GM12874 (cell line): Measurements from ENCODE around the gene CCNB2.

ENCODE experiments used
- TF ChIP-seq, protein P1 (sequence below): IDR thresholded peaks from 2 replicates; pipeline ENCODE4 v1.5.1; 2011; ENCODE audit warnings: low read depth, mild to moderate bottlenecking, control low read depth, low read length, moderate library complexity; ENCODE audit not compliant: insufficient read depth

The CCNB2 gene

DNA sequence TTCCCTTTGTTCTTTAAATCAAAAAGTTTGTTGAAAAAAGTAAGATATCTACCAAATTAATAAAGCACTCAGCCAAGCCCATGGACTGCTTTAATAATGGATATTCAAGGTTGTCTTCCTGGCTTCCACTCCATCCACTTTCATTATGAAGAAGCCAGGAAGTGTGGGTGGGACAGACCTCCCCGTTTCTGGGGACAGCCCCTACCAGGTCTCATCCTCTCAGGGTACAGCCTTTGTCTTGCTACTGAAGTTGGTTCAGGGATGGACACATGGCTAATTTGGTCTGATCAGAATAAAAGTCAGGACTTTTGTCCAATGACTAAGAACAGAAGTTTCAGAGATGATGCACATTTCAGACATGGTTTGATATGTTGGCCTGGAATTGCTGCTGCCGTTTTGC lies 32.6 kb downstream of the CCNB2 start:
- TF ChIP-seq, protein P1, sequence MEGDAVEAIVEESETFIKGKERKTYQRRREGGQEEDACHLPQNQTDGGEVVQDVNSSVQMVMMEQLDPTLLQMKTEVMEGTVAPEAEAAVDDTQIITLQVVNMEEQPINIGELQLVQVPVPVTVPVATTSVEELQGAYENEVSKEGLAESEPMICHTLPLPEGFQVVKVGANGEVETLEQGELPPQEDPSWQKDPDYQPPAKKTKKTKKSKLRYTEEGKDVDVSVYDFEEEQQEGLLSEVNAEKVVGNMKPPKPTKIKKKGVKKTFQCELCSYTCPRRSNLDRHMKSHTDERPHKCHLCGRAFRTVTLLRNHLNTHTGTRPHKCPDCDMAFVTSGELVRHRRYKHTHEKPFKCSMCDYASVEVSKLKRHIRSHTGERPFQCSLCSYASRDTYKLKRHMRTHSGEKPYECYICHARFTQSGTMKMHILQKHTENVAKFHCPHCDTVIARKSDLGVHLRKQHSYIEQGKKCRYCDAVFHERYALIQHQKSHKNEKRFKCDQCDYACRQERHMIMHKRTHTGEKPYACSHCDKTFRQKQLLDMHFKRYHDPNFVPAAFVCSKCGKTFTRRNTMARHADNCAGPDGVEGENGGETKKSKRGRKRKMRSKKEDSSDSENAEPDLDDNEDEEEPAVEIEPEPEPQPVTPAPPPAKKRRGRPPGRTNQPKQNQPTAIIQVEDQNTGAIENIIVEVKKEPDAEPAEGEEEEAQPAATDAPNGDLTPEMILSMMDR: no peak

DNA sequence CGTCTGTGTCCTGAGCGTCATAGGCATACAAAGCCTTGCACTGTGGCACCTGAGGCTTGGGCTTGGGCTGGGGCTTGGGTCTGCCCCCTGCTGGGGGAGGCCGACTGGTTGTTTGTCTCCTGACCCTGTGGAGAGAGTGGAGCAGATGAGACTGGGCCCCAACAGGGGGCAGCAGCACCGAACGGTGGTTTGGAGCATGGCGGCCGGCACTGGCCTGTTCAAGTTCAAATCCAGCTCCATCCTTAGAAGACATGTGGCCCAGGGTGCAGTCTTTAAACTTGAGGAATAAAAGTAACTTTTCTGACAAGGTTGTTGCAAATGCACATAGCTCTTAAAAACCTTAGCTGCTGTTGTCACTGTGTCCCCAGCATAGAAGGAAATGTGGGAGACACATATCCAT lies 33.3 kb downstream of the CCNB2 start:
- TF ChIP-seq, protein P1: peak; percentile 80

DNA sequence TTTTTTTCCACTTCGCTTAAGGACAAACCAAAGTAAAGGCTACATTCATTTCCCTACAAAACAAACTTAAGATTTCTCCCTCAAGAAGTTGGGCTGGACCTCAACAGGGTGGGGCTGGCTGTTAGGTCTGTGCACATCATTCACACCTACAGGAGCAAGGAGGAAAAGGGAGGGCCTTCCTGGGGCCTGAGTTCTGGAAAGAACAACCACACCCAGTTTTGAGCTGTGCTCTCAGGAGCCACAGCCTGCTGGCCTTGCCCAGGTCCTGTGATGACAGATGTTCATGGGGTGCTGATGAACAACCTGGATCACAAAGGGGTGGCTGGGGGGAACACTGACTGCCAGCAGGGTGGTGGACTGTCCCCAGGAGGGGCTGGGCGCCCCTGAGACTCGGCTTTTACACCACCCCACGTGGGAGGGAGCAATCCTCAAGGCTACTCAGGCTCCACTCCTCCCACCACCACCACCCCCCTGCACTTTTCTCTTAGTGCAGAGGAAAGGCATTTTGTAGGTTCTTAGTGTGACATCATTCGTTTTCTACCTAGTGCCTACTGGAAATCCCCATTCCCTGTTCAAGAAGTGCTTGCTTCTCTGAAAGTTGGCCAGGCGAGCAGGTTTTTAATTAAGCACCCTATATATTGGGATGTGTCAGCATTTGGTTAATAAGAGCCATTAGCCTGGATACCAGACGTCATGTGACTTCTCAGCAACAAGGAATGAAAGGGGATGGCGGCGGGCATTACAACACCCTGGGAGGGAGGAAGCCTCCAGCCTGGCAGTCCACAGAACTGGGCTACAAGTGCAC lies 35.7 kb downstream of the CCNB2 start:
- TF ChIP-seq, protein P1: no peak

DNA sequence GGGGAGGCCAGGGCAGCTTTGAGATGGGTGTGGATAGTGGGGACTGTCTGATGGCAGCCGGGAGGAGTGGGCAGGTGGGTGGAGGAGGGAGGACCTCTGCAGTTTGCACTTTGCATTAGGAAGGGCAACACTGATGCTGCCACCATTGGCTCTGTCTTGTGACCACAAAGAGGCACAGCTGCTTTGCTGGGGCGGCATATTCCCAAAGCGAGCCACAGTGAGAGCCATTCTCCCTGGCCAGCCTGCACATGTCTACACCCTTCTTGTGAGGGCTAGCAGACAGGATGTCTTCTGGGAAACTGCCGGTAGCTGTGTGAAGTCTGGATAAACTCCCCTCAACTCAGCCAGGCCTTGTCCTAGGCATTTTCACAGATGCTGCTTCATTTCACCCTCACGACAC lies 38.3 kb downstream of the CCNB2 start:
- TF ChIP-seq, protein P1: no peak

DNA sequence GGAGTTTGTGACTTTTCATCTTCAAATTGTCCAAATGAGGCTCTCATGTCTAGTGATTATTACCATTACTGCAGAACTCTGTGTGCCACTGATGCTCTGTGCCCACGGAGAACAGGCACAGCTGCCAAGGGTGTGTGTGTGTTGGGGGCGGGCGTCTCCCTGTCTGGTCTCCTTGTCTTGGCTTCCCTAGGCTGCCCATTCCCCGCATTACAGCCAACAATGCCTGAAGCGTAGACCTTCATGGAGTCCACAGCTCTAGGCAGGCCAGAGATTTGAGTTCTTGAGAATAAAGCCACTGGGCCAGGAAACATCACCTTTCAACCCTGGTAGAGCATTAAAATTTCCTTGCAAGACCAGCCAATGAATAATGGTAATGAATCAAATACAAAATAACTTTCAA lies 42.7 kb downstream of the CCNB2 start:
- TF ChIP-seq, protein P1: no peak

DNA sequence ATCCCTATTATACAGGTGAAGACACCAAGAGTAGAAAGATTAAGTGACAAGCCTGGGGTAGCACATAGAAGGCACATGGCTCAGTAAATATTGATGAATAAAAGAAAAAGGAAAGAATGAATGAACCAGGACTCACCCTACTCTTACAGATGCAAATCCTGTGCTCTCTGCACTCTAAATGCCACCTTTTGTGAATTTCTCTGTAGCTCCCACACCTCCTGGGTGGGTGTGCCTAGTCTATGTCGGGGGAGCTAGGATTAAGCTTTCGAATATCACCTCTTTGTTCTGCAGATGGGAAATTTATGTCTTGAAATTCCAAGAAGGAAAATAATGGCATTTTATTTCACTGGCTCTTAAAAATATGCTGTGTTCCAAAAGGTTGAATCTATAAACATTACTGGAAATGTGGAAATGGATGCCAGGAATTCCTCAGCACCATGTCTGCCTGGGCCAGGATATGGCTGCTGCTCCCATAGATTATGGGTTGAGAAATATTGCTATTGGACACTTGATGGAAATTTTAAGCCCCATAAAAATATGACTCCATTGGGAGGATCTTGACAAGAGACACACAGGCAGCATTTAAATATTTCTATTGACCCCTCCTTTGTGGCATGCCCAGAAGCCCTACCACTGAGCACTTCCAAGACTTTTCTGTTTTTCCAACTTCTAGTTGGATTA lies 43.3 kb downstream of the CCNB2 start:
- TF ChIP-seq, protein P1: no peak

DNA sequence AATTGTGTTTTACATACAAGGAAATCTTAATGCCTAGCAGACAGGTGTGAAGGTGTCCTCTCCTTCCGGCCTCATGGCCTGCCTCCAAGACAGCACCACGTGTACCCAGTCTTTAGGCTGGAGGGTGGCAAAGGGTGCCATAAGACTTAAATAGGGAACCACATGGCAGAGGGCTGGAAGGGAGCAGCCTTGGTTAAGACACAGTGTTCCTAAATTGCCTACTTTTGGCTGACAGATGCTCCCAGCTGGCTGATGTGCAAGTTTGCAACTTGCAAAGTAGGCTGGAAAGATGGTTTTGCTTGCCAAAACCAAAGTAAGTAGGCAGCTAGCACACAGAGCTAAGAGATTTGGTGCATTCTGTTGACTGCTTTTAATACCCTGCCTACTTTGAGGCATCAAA lies 45.2 kb downstream of the CCNB2 start:
- TF ChIP-seq, protein P1: no peak
